Stimulated activated naive B cell treated with anti-CD40 and anti-IgM and Interleukin-4, amounts not matched to agents 10 μg/mL and 1 μg/mL and 100 μg/mL, for 72 hours (primary cell): ENCODE data around the gene VAV2.

Experiments
- ATAC-seq, 2 donors: fragments of 150-1000 bp; cut with Tn5 transposase; replicated peaks; 2 replicates each; pipeline ENCODE4 v1.10.0; 2021; ENCODE audit warnings: moderate library complexity in 1 of 2
- DNase-seq: peaks from one replicate; pipeline ENCODE4 v3.0.0; 2021
- H3K27ac Mint-ChIP-seq: one replicate; pipeline ENCODE4 v1.8.0; 2022; ENCODE audit warnings: mild to moderate bottlenecking, mixed read lengths
- H3K27me3 Mint-ChIP-seq, 2 donors: one replicate each; pipeline ENCODE4 v1.8.0; 2022; ENCODE audit warnings: mixed read lengths in 2 of 2
- H3K36me3 Mint-ChIP-seq, 2 donors: one replicate each; pipeline ENCODE4 v1.8.0; 2022; ENCODE audit warnings: mixed read lengths in 2 of 2, mild to moderate bottlenecking in 1 of 2
- H3K4me1 Mint-ChIP-seq, 2 donors: one replicate each; pipeline ENCODE4 v1.8.0; 2022; ENCODE audit warnings: mixed read lengths in 2 of 2, mild to moderate bottlenecking in 1 of 2
- H3K4me3 Mint-ChIP-seq, 2 donors: one replicate each; pipeline ENCODE4 v1.8.0; 2022; ENCODE audit warnings: mild to moderate bottlenecking in 2 of 2, mixed read lengths in 2 of 2, moderate library complexity in 1 of 2
- H3K9me3 Mint-ChIP-seq, 2 donors: one replicate each; pipeline ENCODE4 v1.8.0; 2022; ENCODE audit warnings: mixed read lengths in 2 of 2, mild to moderate bottlenecking in 1 of 2

The VAV2 gene

GRCh38 chr9:133944746-133945135, 47.4 kb downstream of the VAV2 start:
- Mint-ChIP-seq H3K4me3 (peak overlapping the region; percentile 36 to 81), H3K36me3 (peaks cover 30 to 54% of the 10 kb centered on the region in 2 donors), H3K9me3 (peaks cover 0 to 2% of the 10 kb centered on the region in 2 donors), H3K27me3 (no peaks in the 10 kb centered on the region), H3K27ac (peak overlapping the region; percentile 97), H3K4me1 (peaks cover 68 to 93% of the 10 kb centered on the region in 2 donors)
- ATAC-seq: no peak
- DNase-seq: no peak

- peak overlapping the region; percentile 97 for H3K27ac Mint-ChIP-seq
- peak in 1 of 2 donors; percentile 21 for ATAC-seq
Measured at GRCh38 chr9:133943781-133944745, 48.1 kb downstream of the VAV2 start.

GRCh38 chr9:133943036-133943780, 48.9 kb downstream of the VAV2 start:
- no peak overlapping the region for H3K4me3 Mint-ChIP-seq
- H3K4me1 Mint-ChIP-seq: peaks cover 71 to 93% of the 10 kb centered on the region in 2 donors
- H3K27me3 Mint-ChIP-seq: no peaks in the 10 kb centered on the region
- peak overlapping the region; percentile 76 for H3K27ac Mint-ChIP-seq
- peaks cover 0 to 2% of the 10 kb centered on the region in 2 donors for H3K9me3 Mint-ChIP-seq
- DNase-seq: no peak
- no peak for ATAC-seq
- peaks cover 39 to 54% of the 10 kb centered on the region in 2 donors for H3K36me3 Mint-ChIP-seq

More at GRCh38 chr9:133943781-133944745, 48.1 kb downstream of the VAV2 start:
- DNase-seq: no peak
- Mint-ChIP-seq H3K4me3 (peak overlapping the region; percentile 6 to 17), H3K36me3 (peaks cover 33 to 53% of the 10 kb centered on the region in 2 donors), H3K27me3 (no peaks in the 10 kb centered on the region), H3K9me3 (peaks cover 0 to 2% of the 10 kb centered on the region in 2 donors), H3K4me1 (peaks cover 70 to 93% of the 10 kb centered on the region in 2 donors)

GRCh38 chr9:133942206-133942975, 49.7 kb downstream of the VAV2 start:
- Mint-ChIP-seq H3K4me3 (no peak overlapping the region), H3K27me3 (no peaks in the 10 kb centered on the region), H3K9me3 (peaks cover 0 to 2% of the 10 kb centered on the region in 2 donors), H3K27ac (peak overlapping the region; percentile 73), H3K36me3 (peaks cover 41 to 56% of the 10 kb centered on the region in 2 donors), H3K4me1 (peaks cover 71 to 89% of the 10 kb centered on the region in 2 donors)
- DNase-seq (no peak), ATAC-seq (no peak)

GRCh38 chr9:133939845-133940244, 52.3 kb downstream of the VAV2 start:
- H3K4me3 Mint-ChIP-seq: no peak overlapping the region
- H3K27me3 Mint-ChIP-seq: no peaks in the 10 kb centered on the region
- peaks cover 41 to 47% of the 10 kb centered on the region in 2 donors for H3K36me3 Mint-ChIP-seq
- H3K4me1 Mint-ChIP-seq: peaks cover 48 to 64% of the 10 kb centered on the region in 2 donors
- ATAC-seq (no peak), DNase-seq (no peak)
- H3K27ac Mint-ChIP-seq: peak overlapping the region; percentile 57
- no peaks in the 10 kb centered on the region for H3K9me3 Mint-ChIP-seq

- Mint-ChIP-seq H3K4me1 (peaks cover 45 to 58% of the 10 kb centered on the region in 2 donors), H3K4me3 (no peak overlapping the region), H3K9me3 (no peaks in the 10 kb centered on the region), H3K27ac (peak overlapping the region; percentile 81), H3K27me3 (no peaks in the 10 kb centered on the region), H3K36me3 (peaks cover 44 to 52% of the 10 kb centered on the region in 2 donors)
- DNase-seq (no peak), ATAC-seq (no peak)
Measured at GRCh38 chr9:133939171-133939785, 52.8 kb downstream of the VAV2 start.

GRCh38 chr9:133938753-133939152, 53.4 kb downstream of the VAV2 start:
- DNase-seq (no peak), ATAC-seq (peak in 1 of 2 donors; percentile 66)
- Mint-ChIP-seq H3K9me3 (peaks cover 0 to 4% of the 10 kb centered on the region in 2 donors), H3K4me1 (peaks cover 45 to 58% of the 10 kb centered on the region in 2 donors), H3K27me3 (no peaks in the 10 kb centered on the region), H3K36me3 (peaks cover 46 to 53% of the 10 kb centered on the region in 2 donors), H3K27ac (peak overlapping the region; percentile 81), H3K4me3 (no peak overlapping the region)

GRCh38 chr9:133938086-133938485, 54.0 kb downstream of the VAV2 start:
- H3K4me3 Mint-ChIP-seq: no peak overlapping the region
- peak overlapping the region; percentile 81 for H3K27ac Mint-ChIP-seq
- H3K4me1 Mint-ChIP-seq: peaks cover 48 to 58% of the 10 kb centered on the region in 2 donors
- no peaks in the 10 kb centered on the region for H3K27me3 Mint-ChIP-seq
- DNase-seq (no peak), ATAC-seq (no peak)
- H3K36me3 Mint-ChIP-seq: peaks cover 51 to 60% of the 10 kb centered on the region in 2 donors
- peaks cover 4 to 10% of the 10 kb centered on the region in 2 donors for H3K9me3 Mint-ChIP-seq

GRCh38 chr9:133937120-133937519, 55.0 kb downstream of the VAV2 start:
- Mint-ChIP-seq H3K9me3 (peaks cover 4 to 11% of the 10 kb centered on the region in 2 donors), H3K36me3 (peaks cover 48 to 56% of the 10 kb centered on the region in 2 donors), H3K4me1 (peaks cover 43 to 54% of the 10 kb centered on the region in 2 donors), H3K4me3 (no peak overlapping the region), H3K27me3 (no peaks in the 10 kb centered on the region), H3K27ac (no peak overlapping the region)
- DNase-seq (no peak), ATAC-seq (no peak)

GRCh38 chr9:133935328-133936005, 56.7 kb downstream of the VAV2 start:
- H3K4me1 Mint-ChIP-seq: peaks cover 46 to 56% of the 10 kb centered on the region in 2 donors
- H3K9me3 Mint-ChIP-seq: peaks cover 4 to 11% of the 10 kb centered on the region in 2 donors
- ATAC-seq (peak in 1 of 2 donors; percentile 25), DNase-seq (no peak)
- H3K27me3 Mint-ChIP-seq: no peaks in the 10 kb centered on the region
- H3K4me3 Mint-ChIP-seq: no peak overlapping the region
- peak overlapping the region; percentile 63 for H3K27ac Mint-ChIP-seq
- peaks cover 36 to 50% of the 10 kb centered on the region in 2 donors for H3K36me3 Mint-ChIP-seq

- ATAC-seq (no peak), DNase-seq (no peak)
- peaks cover 41 to 53% of the 10 kb centered on the region in 2 donors for H3K36me3 Mint-ChIP-seq
- no peaks in the 10 kb centered on the region for H3K27me3 Mint-ChIP-seq
- H3K4me1 Mint-ChIP-seq: peaks cover 51 to 56% of the 10 kb centered on the region in 2 donors
- H3K4me3 Mint-ChIP-seq: peak overlapping the region in 1 of 2 donors; percentile 6
- peaks cover 4 to 11% of the 10 kb centered on the region in 2 donors for H3K9me3 Mint-ChIP-seq
- H3K27ac Mint-ChIP-seq: peak overlapping the region; percentile 37
Measured at GRCh38 chr9:133934482-133935232, 57.5 kb downstream of the VAV2 start.

GRCh38 chr9:133933426-133934026, 58.6 kb downstream of the VAV2 start:
- DNase-seq (no peak), ATAC-seq (no peak)
- Mint-ChIP-seq H3K4me1 (peaks cover 43 to 56% of the 10 kb centered on the region in 2 donors), H3K4me3 (peak overlapping the region in 1 of 2 donors; percentile 18), H3K27ac (peak overlapping the region; percentile 75), H3K36me3 (peaks cover 34 to 50% of the 10 kb centered on the region in 2 donors), H3K27me3 (no peaks in the 10 kb centered on the region), H3K9me3 (peaks cover 4 to 11% of the 10 kb centered on the region in 2 donors)
